ENCODE measurements around the gene SRA1. TPM values are rescaled to one million over a fixed set of nuclear protein-coding genes. Genes with fewer than 3 reads are reported as not detected.
"Not testable (repeated sequence)": the region's sequence is repeated elsewhere in the genome, so short reads cannot be mapped to it uniquely, and the experiment has no call there.

The SRA1 gene
- total RNA-seq, 1 donor from 2014 or later = 34.6 TPM

GRCh38 chr5:140600096-140600495 lies 42.8 kb upstream of the SRA1 start:
- no peak for TF ChIP-seq CTCF (IDR thresholded peaks at IDR 0.05; ENCODE audit: unreplicated experiment)
- Mint-ChIP-seq H3K4me1 (ENCODE audit: low read depth) (no peaks in the 10 kb centered on the region), H3K4me3 (ENCODE audit: low read depth) (no peak overlapping the region), H3K36me3 (ENCODE audit: insufficient read depth) (no peaks in the 10 kb centered on the region), H3K27me3 (peaks cover 3% of the 10 kb centered on the region), H3K27ac (no peak overlapping the region), H3K9me3 (ENCODE audit: low read depth) (no peaks in the 10 kb centered on the region)
- DNase-seq (ENCODE audit: low spot score, unreplicated experiment) = no peak

GRCh38 chr5:140598836-140599235 lies 41.6 kb upstream of the SRA1 start:
- H3K4me3 Mint-ChIP-seq (ENCODE audit: low read depth) = no peak overlapping the region
- no peaks in the 10 kb centered on the region for H3K9me3 Mint-ChIP-seq (ENCODE audit: low read depth)
- TF ChIP-seq CTCF (IDR thresholded peaks at IDR 0.05; ENCODE audit: unreplicated experiment) = no peak
- no peaks in the 10 kb centered on the region for H3K36me3 Mint-ChIP-seq (ENCODE audit: insufficient read depth)
- H3K27me3 Mint-ChIP-seq = peaks cover 3% of the 10 kb centered on the region
- no peaks in the 10 kb centered on the region for H3K4me1 Mint-ChIP-seq (ENCODE audit: low read depth)
- no peak for DNase-seq (ENCODE audit: low spot score, unreplicated experiment)
- no peak overlapping the region for H3K27ac Mint-ChIP-seq

GRCh38 chr5:140596321-140596741 lies 39.1 kb upstream of the SRA1 start:
- TF ChIP-seq CTCF (IDR thresholded peaks at IDR 0.05; ENCODE audit: unreplicated experiment) = no peak
- no peak overlapping the region for H3K27ac Mint-ChIP-seq
- H3K27me3 Mint-ChIP-seq = peaks cover 3% of the 10 kb centered on the region
- DNase-seq (ENCODE audit: low spot score, unreplicated experiment) = no peak
- no peak overlapping the region for H3K4me3 Mint-ChIP-seq (ENCODE audit: low read depth)
- no peaks in the 10 kb centered on the region for H3K4me1 Mint-ChIP-seq (ENCODE audit: low read depth)
- no peaks in the 10 kb centered on the region for H3K36me3 Mint-ChIP-seq (ENCODE audit: insufficient read depth)
- H3K9me3 Mint-ChIP-seq (ENCODE audit: low read depth) = no peaks in the 10 kb centered on the region

GRCh38 chr5:140595538-140596300 lies 38.4 kb upstream of the SRA1 start:
- Mint-ChIP-seq H3K27me3 (peaks cover 3% of the 10 kb centered on the region), H3K4me3 (ENCODE audit: low read depth) (no peak overlapping the region), H3K36me3 (ENCODE audit: insufficient read depth) (no peaks in the 10 kb centered on the region), H3K9me3 (ENCODE audit: low read depth) (no peaks in the 10 kb centered on the region), H3K27ac (no peak overlapping the region), H3K4me1 (ENCODE audit: low read depth) (no peaks in the 10 kb centered on the region)
- no peak for TF ChIP-seq CTCF (IDR thresholded peaks at IDR 0.05; ENCODE audit: unreplicated experiment)
- DNase-seq (ENCODE audit: low spot score, unreplicated experiment) = no peak

GRCh38 chr5:140594169-140594568 lies 36.9 kb upstream of the SRA1 start:
- DNase-seq (ENCODE audit: low spot score, unreplicated experiment) = no peak
- Mint-ChIP-seq H3K4me1 (ENCODE audit: low read depth) (no peaks in the 10 kb centered on the region), H3K27ac (no peak overlapping the region), H3K4me3 (ENCODE audit: low read depth) (no peak overlapping the region), H3K27me3 (peaks cover 3% of the 10 kb centered on the region), H3K36me3 (ENCODE audit: insufficient read depth) (no peaks in the 10 kb centered on the region), H3K9me3 (ENCODE audit: low read depth) (no peaks in the 10 kb centered on the region)
- TF ChIP-seq CTCF (IDR thresholded peaks at IDR 0.05; ENCODE audit: unreplicated experiment) = no peak

GRCh38 chr5:140593070-140593469 lies 35.8 kb upstream of the SRA1 start:
- not testable (repeated sequence) for H3K27me3 Mint-ChIP-seq; H3K4me1 Mint-ChIP-seq (ENCODE audit: low read depth); H3K36me3 Mint-ChIP-seq (ENCODE audit: insufficient read depth); H3K9me3 Mint-ChIP-seq (ENCODE audit: low read depth); DNase-seq (ENCODE audit: low spot score, unreplicated experiment)
- Mint-ChIP-seq H3K27ac (peak overlapping the region; percentile 94), H3K4me3 (ENCODE audit: low read depth) (peak overlapping the region; percentile 74)

Measured in progenitor cell of endocrine pancreas (in vitro differentiated cells).